Posterior vena cava (tissue), 2 donors: Measurements from ENCODE around the gene FOXJ1. TPM values are rescaled to one million over a fixed set of nuclear protein-coding genes. Genes with fewer than 3 reads are reported as not detected.

Experiments
- DNase-seq: peaks from one replicate; pipeline ENCODE4 v3.0.0-alpha.2; 2020; ENCODE audit warnings: low spot score
- intact Hi-C, 2 donors: fragments of 100-400 bp; cut with DNase I; formaldehyde crosslinking; loops; one replicate each; pipeline versions ENCODE4 v1.14.1 to v1.14.2; 2022 to 2023
- total RNA-seq, 2 donors: library from RNA; stranded (reverse); fragmentation: NEBNext Ultra II Directional; extraction: Animal tissue kit (Norgen Biotek cat#: 25700); gene quantifications; one replicate each; pipeline ENCODE4 v1.2.1, GENCODE V29; 2021
- donor health status: DM: yes; HTN: yes; CAD: no.
- donor health status: DM: yes; HTN: yes; CAD: no.

FOXJ1 gene
- total RNA-seq, 2 donors from 2014 or later, result not detected

GRCh38 chr17:76146053-76146851, 5.2 kb upstream of the FOXJ1 start:
- peak; percentile 73 for DNase-seq
- intact Hi-C loops, result no loop called here

GRCh38 chr17:76145231-76146052, 4.4 kb upstream of the FOXJ1 start:
- peak; percentile 70 for DNase-seq

GRCh38 chr17:76142585-76143041, 1.6 kb upstream of the FOXJ1 start:
- intact Hi-C loops, result loop anchor here in 1 of 2 donors (5.0 kb wide), 1 partner anchor 600 kb away; no protein-coding TSS in a partner anchor
- peak; percentile 58 for DNase-seq

More at GRCh38 chr17:76145231-76146052, 4.4 kb upstream of the FOXJ1 start:
- intact Hi-C loops, result no loop called here

- DNase-seq, result peak; percentile 62
These were observed 1.1 kb upstream of the FOXJ1 start for GRCh38 chr17:76142039-76142584.

GRCh38 chr17:76140661-76141211, 309 bp downstream of the FOXJ1 start:
- no peak for DNase-seq
- intact Hi-C loops, result loop anchor here in 1 of 2 donors (5.0 kb wide), 1 partner anchor 602 kb away; no protein-coding TSS in a partner anchor

More at GRCh38 chr17:76142039-76142584, 1.1 kb upstream of the FOXJ1 start:
- intact Hi-C loops, result loop anchor here in 1 of 2 donors (5.0 kb wide), 1 partner anchor 600 kb away; no protein-coding TSS in a partner anchor

GRCh38 chr17:76139801-76140660, 1.0 kb downstream of the FOXJ1 start:
- peak; percentile 79 for DNase-seq
- intact Hi-C loops, result loop anchor here in 1 of 2 donors (5.0 kb wide), 1 partner anchor 602 kb away; no protein-coding TSS in a partner anchor

- intact Hi-C loops, result no loop called here
- no peak for DNase-seq
These were observed 1.9 kb downstream of the FOXJ1 start for GRCh38 chr17:76138896-76139752.

- DNase-seq, result peak; percentile 57
- intact Hi-C loops, result no loop called here
These were observed 2.7 kb downstream of the FOXJ1 start for GRCh38 chr17:76138234-76138895.

- DNase-seq, result peak; percentile 72
These were observed 3.5 kb downstream of the FOXJ1 start for GRCh38 chr17:76137351-76138233.

GRCh38 chr17:76137001-76137350, 4.1 kb downstream of the FOXJ1 start:
- peak; percentile 65 for DNase-seq
- intact Hi-C loops, result no loop called here

More at GRCh38 chr17:76137351-76138233, 3.5 kb downstream of the FOXJ1 start:
- intact Hi-C loops, result no loop called here

- intact Hi-C loops, result no loop called here
- DNase-seq, result peak; percentile 56
These were observed 4.6 kb downstream of the FOXJ1 start for GRCh38 chr17:76136276-76137000.

GRCh38 chr17:76135810-76136188, 5.2 kb downstream of the FOXJ1 start:
- DNase-seq, result peak; percentile 37
- intact Hi-C loops, result no loop called here

GRCh38 chr17:76134911-76135809, 5.9 kb downstream of the FOXJ1 start:
- no peak for DNase-seq
- intact Hi-C loops, result loop anchor here in 1 of 2 donors (5.0 kb wide), 1 partner anchor 42 kb away; no protein-coding TSS in a partner anchor
